Fibroblast of skin of abdomen (primary cell): Measurements from ENCODE around the gene RPS2.

Experiments
- DNase-seq: peaks from one replicate; pipeline ENCODE4 v3.0.0-alpha.2; 2013

Gene RPS2

GRCh38 chr16:1981398-1981836 is 16.8 kb upstream of the RPS2 start, which contains the start of gene NOXO1:
TSS of gene NOXO1 (minus strand) at chr16:1981469. CDS start at chr16:1981179, 290 bp downstream.
- no peak for DNase-seq

GRCh38 chr16:1980770-1981087 is 16.1 kb upstream of the RPS2 start:
- no peak for DNase-seq

DNA sequence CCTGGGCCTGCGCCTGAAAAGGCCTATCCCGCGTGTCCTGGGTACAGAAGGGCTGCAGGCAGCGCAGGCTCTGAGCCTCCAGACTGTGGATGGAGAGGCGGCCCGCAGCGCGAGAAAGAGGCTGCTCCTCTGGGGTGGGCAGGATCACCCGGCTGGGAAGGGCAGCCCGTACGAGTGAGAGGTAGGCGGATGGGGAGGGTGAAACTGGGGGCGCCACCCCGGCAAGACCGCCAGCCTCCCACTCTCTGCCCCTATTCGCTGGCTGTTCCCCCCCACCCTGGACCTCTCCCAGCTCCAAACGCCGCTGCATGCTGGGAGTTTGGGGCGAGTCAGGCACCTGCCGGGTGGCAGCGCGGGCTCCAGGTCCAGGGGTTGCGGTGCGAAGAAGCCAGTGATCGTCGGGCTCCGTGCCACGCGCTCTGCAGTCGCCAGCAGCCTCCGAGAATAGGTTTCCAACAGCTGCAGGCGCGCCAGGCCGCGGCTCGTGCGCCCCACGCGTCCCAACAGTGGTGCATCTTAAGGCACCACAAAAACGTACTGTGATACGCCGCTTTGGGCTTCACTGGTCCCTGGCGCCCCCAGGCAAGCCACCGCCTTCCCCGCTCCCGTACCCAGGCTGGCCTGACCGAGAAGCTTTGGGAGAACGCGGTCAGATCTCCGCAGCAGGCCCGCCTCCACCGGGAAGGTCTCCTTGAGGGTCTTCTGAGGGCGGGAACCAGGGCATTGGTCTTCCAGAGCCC is 15.6 kb upstream of the RPS2 start:
- DNase-seq = no peak

DNA sequence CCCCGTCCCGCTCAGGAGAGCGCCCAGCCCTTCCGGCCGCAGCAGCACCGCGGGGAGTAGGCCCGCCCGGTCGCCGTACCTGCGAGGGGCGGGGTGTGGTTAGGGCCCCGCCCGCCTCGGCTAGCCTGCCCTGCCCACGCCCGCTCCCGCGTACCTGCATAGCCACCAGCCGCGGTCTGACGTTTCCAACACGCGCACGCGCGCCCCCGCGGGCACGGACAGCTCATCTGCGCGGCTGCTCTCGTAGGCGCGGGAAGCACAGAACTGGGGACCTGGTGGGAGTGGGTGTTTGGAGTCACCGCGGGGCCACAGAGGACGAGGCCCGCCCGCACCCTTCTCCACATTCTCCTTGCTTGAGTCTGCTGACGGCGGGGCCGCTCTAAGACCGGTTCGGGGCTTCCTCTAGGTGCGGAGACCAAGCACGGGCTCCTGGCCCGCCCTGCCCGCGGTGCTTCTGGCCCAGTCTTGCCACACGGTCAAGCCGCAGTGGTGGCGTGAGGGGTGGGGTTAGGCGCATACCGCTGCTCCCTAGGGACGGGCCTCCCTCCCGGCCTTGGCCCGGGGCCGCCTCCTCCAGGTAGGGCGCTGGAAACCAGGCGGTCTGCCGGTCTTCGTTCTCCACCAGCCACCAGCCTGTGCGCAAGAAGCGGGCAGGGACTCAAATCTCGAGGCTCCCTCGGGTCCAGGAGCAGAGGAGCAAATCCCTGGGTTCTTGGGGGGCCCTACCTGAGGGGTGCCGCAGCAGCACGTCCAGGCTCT is 14.8 kb upstream of the RPS2 start:
- DNase-seq = no peak

GRCh38 chr16:1978476-1979120 is 14.0 kb upstream of the RPS2 start:
- DNase-seq = no peak

DNA sequence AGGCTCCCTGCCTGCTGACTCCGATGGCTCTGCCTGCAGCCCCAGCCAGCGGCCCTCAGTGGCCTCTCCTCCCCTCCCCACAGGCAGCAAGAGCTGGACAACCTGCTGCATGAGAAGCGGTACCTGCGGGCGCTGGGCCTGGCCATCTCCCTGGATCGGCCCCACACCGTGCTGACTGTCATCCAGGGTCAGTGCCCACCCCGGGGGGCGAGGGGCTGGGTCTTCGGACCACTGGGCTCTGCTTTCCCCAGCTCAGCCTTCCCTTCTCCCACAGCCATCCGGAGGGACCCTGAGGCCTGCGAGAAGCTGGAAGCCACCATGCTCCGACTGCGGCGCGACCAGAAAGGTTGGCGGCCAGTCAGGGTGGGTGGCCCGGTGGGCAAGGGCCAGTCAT is 13.2 kb upstream of the RPS2 start:
- no peak for DNase-seq

- no peak for DNase-seq
These were observed 12.6 kb upstream of the RPS2 start for GRCh38 chr16:1976951-1977874.

- no peak for DNase-seq
These were observed 11.5 kb upstream of the RPS2 start for GRCh38 chr16:1976216-1976520.

DNA sequence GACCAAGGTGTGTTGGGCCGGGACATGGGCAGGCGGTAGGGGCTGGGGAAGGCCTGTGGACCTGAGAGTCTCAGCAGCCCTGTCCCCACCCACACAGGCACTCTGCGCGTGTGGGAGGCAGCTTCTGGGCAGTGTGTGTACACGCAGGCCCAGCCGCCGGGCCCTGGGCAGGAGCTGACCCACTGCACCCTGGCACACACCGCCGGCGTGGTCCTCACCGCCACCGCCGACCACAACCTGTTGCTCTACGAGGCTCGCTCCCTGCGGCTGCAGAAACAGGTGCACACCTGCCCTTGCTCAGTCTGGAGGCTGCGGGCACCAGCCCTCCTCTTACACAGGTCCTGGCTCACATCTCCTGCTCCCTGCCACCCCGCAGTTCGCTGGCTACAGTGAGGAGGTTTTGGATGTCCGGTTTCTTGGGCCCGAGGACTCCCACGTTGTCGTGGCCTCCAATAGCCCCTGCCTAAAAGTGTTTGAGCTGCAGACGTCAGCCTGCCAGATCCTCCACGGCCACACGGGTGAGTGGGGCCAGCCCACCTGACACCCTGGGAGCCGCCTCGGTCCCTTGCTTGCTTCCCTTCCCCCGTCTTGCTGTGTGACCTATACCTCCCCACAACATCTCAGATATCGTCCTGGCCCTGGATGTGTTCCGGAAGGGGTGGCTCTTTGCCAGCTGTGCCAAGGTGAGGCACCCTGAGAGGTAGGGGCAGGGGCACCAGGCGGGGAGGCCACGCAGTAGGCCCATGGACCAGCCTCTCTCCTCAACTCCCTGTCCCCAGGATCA is 11.0 kb upstream of the RPS2 start:
- DNase-seq = no peak

GRCh38 chr16:1974157-1975070 is 9.8 kb upstream of the RPS2 start:
- no peak for DNase-seq

DNA sequence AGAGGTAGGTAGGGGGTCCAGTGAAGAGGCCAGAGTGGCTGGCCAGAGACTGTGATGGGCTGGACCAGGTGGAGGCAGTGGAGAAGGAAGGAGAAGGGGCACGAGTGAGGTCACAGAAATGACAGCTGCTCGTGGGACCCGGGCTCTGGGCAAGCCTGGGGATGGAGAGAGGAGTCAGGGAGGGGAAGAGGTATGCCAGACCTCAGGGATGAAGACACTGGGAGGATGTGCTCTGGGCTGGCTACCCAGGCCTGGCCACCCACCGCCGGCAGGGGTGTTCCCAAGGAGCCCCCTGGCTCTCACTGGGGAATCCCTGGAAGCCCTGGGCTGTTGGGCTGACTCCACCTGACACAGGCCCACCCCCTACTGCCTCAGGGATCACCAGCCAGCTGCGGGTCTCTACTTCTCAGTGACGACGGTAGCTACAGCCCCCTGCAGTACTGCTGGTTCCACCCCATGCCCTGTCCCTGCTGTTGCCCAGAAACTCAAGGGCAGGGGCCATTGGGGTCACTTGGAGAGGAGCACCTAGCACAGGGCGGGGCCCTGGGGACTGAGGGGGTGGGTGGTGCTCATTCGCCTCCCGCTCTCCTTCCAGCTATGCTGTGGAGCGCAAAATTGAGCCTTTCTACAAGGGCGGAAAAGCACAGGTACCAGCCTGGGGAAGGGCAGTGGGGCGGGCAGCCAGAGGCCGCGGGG is 9.0 kb upstream of the RPS2 start:
- no peak for DNase-seq

DNA sequence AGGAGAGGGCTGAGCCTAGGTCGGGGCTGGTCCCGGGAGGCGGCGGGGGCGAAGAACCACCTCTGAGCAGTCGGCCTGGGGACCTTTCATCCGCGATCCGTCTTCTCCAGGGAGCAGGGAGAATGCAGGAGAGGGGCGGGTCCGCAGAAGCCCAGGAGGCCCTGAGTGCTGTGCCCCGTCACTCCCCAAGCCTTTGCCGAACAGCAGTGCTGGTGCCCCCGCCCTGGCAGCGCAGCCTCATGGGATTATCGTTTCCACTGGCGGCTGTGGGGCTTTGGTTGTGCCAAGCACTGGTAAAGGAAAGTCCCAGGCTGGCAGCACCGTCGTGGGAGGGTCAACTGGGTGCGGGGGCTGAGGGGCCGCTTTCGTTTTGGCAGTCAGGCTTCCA is 7.9 kb upstream of the RPS2 start:
- no peak for DNase-seq

DNA sequence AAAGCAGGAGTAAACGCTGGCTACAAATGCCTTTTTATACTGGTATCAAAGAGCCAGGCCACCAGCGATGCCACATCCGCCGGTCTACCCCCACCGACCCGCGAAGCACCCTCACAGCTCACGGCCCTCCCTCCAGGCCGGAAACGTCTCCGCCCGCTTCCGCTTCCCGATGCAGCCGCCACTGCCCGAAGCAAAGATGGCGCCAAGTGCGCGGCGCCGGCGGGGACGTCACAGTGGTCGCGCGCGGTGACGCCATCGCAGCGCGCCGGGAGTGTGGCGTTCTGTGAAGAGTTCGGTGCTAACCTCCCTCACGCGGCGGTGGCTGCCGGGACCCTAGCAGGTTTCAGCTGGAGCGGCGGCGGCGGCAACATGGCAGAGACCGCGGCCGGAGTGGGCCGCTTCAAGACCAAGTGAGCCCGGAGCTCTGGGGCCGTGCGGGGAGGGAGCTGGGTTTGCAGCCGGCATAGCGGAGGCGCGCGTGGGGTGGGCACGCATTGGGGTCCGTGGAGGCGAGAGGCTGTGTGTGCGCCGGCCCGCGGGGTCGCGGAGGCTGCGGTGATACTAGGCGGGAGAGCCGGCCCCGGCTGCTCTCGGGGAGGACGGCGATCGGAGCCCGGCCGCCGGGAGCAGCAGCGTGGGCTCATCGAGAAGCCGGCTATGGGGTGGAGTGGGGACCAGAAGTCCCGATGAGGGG is 7.3 kb upstream of the RPS2 start, which contains the start of gene TBL3:
TSS of gene TBL3 (plus strand) at position 258 of the 694 bp plus-strand sequence. CDS start at position 370, 112 bp downstream.
- DNase-seq = peak; percentile 96

- no peak for DNase-seq
These were observed 3.7 kb upstream of the RPS2 start for GRCh38 chr16:1968146-1968953.

GRCh38 chr16:1966460-1966859 is 1.8 kb upstream of the RPS2 start, which contains the start of gene RNF151:
TSS of gene RNF151 (plus strand) at chr16:1966856. CDS start at chr16:1966882, 26 bp downstream.
- DNase-seq = no peak

GRCh38 chr16:1965396-1966001 is 873 bp upstream of the RPS2 start:
- DNase-seq = no peak

DNA sequence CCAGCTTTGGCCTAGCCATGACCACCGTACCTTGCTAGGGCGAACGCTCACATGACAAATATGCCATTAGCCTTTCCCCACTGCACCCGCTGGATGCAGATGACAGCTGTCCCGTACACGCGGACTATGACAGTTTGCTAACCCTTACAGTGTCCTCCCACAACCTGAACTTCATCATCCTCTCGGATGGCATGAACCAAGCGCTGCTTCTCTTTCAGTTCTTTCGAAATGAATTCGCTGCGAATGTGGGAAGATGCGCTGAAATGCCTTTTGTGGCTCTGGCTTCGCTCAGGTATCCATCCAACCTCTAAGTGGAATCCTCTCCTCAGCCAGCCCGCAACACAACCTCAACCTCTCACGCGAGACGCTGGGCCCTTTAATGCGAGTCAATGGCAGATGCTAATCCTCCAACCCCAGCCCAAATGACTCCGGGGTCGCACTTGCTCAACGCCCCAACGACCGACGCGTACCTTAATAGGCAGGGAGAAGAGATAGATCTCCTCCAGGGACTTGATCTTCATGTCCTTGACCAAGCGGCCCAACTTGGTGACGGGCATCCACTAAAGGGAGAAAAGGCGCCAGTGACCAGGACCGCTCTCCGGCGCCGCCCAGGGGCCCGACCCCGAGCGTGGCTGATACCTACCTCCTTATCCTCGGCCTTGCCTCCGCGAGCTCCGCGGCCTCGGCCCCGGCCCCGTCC is 670 bp downstream of the RPS2 start:
- no peak for DNase-seq
